HG03521 (cell line): Measurements from ENCODE around the gene SURF4.
"Not testable (repeated sequence)": the region's sequence is repeated elsewhere in the genome, so short reads cannot be mapped to it uniquely, and the experiment has no call there.

ENCODE experiments used
- ATAC-seq: cut with Tn5 transposase; IDR thresholded peaks from one replicate; pipeline ENCODE4 v1.9.1; 2021; ENCODE audit warnings: mild to moderate bottlenecking, moderate library complexity; ENCODE audit not compliant: unreplicated experiment

SURF4 gene

GRCh38 chr9:133335924-133336811 lies 39.7 kb downstream of the SURF4 start, which contains the start of gene SURF6:
Gene SURF6, minus strand, starts transcription at chr9:133336188. Its CDS starts 56 bp downstream, at chr9:133336132.
- peak; percentile 76 for ATAC-seq

- not testable (repeated sequence) for ATAC-seq
Measured at GRCh38 chr9:133334888-133335287, 41.0 kb downstream of the SURF4 start.

GRCh38 chr9:133334161-133334560 lies 41.7 kb downstream of the SURF4 start:
- ATAC-seq: no peak

- no peak for ATAC-seq
Measured at GRCh38 chr9:133333566-133333965, 42.3 kb downstream of the SURF4 start.

- no peak for ATAC-seq
Measured at GRCh38 chr9:133333011-133333410, 42.8 kb downstream of the SURF4 start.

- ATAC-seq: no peak
Measured at GRCh38 chr9:133332381-133332730, 43.5 kb downstream of the SURF4 start.

GRCh38 chr9:133331641-133332380 lies 44.0 kb downstream of the SURF4 start:
- ATAC-seq: no peak

GRCh38 chr9:133331221-133331620 lies 44.6 kb downstream of the SURF4 start:
- ATAC-seq: no peak

GRCh38 chr9:133329306-133330156 lies 46.3 kb downstream of the SURF4 start:
- not testable (repeated sequence) for ATAC-seq

- no peak for ATAC-seq
Measured at GRCh38 chr9:133327834-133328484, 47.9 kb downstream of the SURF4 start.

- ATAC-seq: not testable (repeated sequence)
Measured at GRCh38 chr9:133327021-133327420, 48.8 kb downstream of the SURF4 start.

- no peak for ATAC-seq
Measured at GRCh38 chr9:133323991-133324703, 51.7 kb downstream of the SURF4 start.

- no peak for ATAC-seq
Measured at GRCh38 chr9:133323211-133323610, 52.6 kb downstream of the SURF4 start.

GRCh38 chr9:133322701-133323100 lies 53.2 kb downstream of the SURF4 start:
- ATAC-seq: no peak

GRCh38 chr9:133321411-133321935 lies 54.4 kb downstream of the SURF4 start:
- ATAC-seq: no peak

- no peak for ATAC-seq
Measured at GRCh38 chr9:133320421-133320881, 55.4 kb downstream of the SURF4 start.

- not testable (repeated sequence) for ATAC-seq
Measured at GRCh38 chr9:133317551-133317950, 58.3 kb downstream of the SURF4 start.

- no peak for ATAC-seq
Measured at GRCh38 chr9:133315997-133316396, 59.9 kb downstream of the SURF4 start.
